ENCODE data around the gene CA12.

DNA sequence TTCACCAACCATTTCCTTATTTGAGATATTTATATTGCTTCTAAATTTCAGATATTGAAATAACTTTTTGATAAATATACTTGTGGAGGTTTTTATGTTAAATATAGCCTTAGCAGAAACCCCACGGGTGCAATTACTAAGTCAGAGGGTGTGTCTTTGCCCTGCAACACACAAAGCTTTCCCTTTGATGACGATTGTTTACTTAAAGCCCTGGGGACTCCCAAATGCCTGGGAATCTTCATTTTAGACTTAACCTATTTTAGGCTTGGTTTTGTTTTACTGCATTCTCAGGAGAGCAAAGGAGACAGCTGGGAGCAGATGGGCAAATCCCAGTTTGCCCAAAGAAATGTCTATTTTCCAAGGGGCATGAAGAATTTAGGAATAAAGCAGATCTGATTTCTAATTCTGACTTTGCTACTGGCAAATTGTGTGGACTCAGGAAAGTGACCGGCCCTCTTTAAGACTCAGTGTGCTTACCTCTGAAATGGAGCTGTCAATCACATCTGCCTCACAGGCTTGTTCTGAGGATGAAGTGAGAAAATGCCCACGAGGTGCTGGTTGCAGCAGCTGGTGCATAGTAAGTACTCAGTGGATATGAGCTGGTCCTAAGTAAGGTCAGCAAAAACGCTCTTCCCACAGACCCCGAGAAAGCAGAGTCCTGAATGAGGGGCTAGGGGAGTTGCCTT, 49.3 kb upstream of the CA12 start:
- TF ChIP-seq EZH2 (IDR thresholded peaks at IDR 0.05; ENCODE audit: low read depth, low read length, severe bottlenecking): no peak
- TF ChIP-seq, protein P1, sequence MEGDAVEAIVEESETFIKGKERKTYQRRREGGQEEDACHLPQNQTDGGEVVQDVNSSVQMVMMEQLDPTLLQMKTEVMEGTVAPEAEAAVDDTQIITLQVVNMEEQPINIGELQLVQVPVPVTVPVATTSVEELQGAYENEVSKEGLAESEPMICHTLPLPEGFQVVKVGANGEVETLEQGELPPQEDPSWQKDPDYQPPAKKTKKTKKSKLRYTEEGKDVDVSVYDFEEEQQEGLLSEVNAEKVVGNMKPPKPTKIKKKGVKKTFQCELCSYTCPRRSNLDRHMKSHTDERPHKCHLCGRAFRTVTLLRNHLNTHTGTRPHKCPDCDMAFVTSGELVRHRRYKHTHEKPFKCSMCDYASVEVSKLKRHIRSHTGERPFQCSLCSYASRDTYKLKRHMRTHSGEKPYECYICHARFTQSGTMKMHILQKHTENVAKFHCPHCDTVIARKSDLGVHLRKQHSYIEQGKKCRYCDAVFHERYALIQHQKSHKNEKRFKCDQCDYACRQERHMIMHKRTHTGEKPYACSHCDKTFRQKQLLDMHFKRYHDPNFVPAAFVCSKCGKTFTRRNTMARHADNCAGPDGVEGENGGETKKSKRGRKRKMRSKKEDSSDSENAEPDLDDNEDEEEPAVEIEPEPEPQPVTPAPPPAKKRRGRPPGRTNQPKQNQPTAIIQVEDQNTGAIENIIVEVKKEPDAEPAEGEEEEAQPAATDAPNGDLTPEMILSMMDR (IDR thresholded peaks at IDR 0.05; ENCODE audit: control extremely low read depth in 1 of 3, insufficient read depth in 1 of 3, low read depth in 1 of 3, low read length in 3 of 3): no peak
- TF ChIP-seq KDM1A (IDR thresholded peaks at IDR 0.05; ENCODE audit: borderline replicate concordance, low read length): no peak
